DOHH2 (cell line): Measurements from ENCODE around the gene SLCO6A1.

ENCODE experiments used
- H3F3A ChIP-seq: fragments of 200-600 bp; sonication (generic), shearing (Covaris generic); 2 replicates; pipeline ENCODE4 v1.6.0; 2016; ENCODE audit warnings: antibody characterized with exemption, mild to moderate bottlenecking; ENCODE audit not compliant: control insufficient read depth, insufficient read depth
- H3K27ac ChIP-seq: fragments of 200-600 bp; sonication (generic); 2 replicates; pipeline ENCODE4 v1.5.1; 2014; ENCODE audit warnings: low read depth, mild to moderate bottlenecking, low read length, moderate library complexity
- H3K27me3 ChIP-seq: fragments of 200-600 bp; sonication (generic); 2 replicates; pipeline ENCODE4 v1.6.1; 2014; ENCODE audit warnings: mild to moderate bottlenecking, low read length, mixed read lengths; ENCODE audit not compliant: control insufficient read depth
- H3K36me3 ChIP-seq: fragments of 200-600 bp; sonication (generic); 2 replicates; pipeline ENCODE4 v1.6.1; 2014; ENCODE audit warnings: mild to moderate bottlenecking, low read length, moderate library complexity, mixed read lengths; ENCODE audit not compliant: control insufficient read depth
- H3K4me1 ChIP-seq: fragments of 200-600 bp; sonication (generic); 2 replicates; pipeline ENCODE4 v1.6.1; 2014; ENCODE audit warnings: mild to moderate bottlenecking, low read length, mixed read lengths; ENCODE audit not compliant: control insufficient read depth
- H3K4me2 ChIP-seq: fragments of 200-600 bp; sonication (generic); 2 replicates; pipeline ENCODE4 v1.6.0; 2014; ENCODE audit warnings: mild to moderate bottlenecking, low read length, moderate library complexity
- H3K4me3 ChIP-seq: fragments of 200-600 bp; sonication (generic); 2 replicates; pipeline ENCODE4 v1.5.1; 2014; ENCODE audit warnings: mild to moderate bottlenecking, low read length, mixed read lengths
- H3K79me2 ChIP-seq: fragments of 200-600 bp; sonication (generic); 2 replicates; pipeline ENCODE4 v1.6.1; 2014; ENCODE audit warnings: mild to moderate bottlenecking, low read length, mixed read lengths; ENCODE audit not compliant: control insufficient read depth
- H3K9me2 ChIP-seq: fragments of 200-600 bp; sonication (generic); replicated peaks from 2 replicates; pipeline ENCODE4 v1.6.1; 2014; ENCODE audit warnings: mild to moderate bottlenecking, low read length, mixed read lengths; ENCODE audit not compliant: control insufficient read depth
- H3K9me3 ChIP-seq: fragments of 200-600 bp; sonication (generic); 2 replicates; pipeline ENCODE4 v1.6.1; 2014; ENCODE audit warnings: antibody characterized with exemption, low read length, mixed read lengths; ENCODE audit not compliant: control insufficient read depth, insufficient read depth
- H4K20me1 ChIP-seq: fragments of 200-600 bp; sonication (generic); 2 replicates; pipeline ENCODE4 v1.6.0; 2014; ENCODE audit warnings: low read depth, mild to moderate bottlenecking, antibody characterized with exemption, low read length, moderate library complexity; ENCODE audit not compliant: control insufficient read depth, insufficient read depth
- CTCF ChIP-seq: fragments of 200-600 bp; sonication (generic); IDR thresholded peaks from one replicate; pipeline ENCODE4 v1.5.1; 2014; ENCODE audit warnings: antibody characterized with exemption, mild to moderate bottlenecking, low read depth, low read length; ENCODE audit not compliant: poor library complexity, severe bottlenecking
- EZH2phosphoT487 ChIP-seq: fragments of 200-600 bp; sonication (generic); IDR thresholded peaks from 2 replicates; pipeline ENCODE4 v1.6.1; 2017; ENCODE audit warnings: borderline replicate concordance, mild to moderate bottlenecking, antibody characterized with exemption, low read length, moderate library complexity, mixed read lengths

SLCO6A1 gene

GRCh38 chr5:102537011-102537410, 38.2 kb upstream of the SLCO6A1 start:
- no peaks in the 10 kb centered on the region for H3K9me3 ChIP-seq
- no peaks in the 10 kb centered on the region for H3K36me3 ChIP-seq
- no peaks in the 10 kb centered on the region for H3K79me2 ChIP-seq
- no peaks in the 10 kb centered on the region for H4K20me1 ChIP-seq
- TF ChIP-seq EZH2phosphoT487: no peak
- TF ChIP-seq CTCF: no peak
- H3K4me3 ChIP-seq: no peak overlapping the region
- H3K27me3 ChIP-seq: no peaks in the 10 kb centered on the region
- H3K4me1 ChIP-seq: no peaks in the 10 kb centered on the region
- no peak overlapping the region for H3K4me2 ChIP-seq
- no peaks in the 10 kb centered on the region for H3F3A ChIP-seq
- H3K27ac ChIP-seq: no peak overlapping the region
- no peaks in the 10 kb centered on the region for H3K9me2 ChIP-seq

GRCh38 chr5:102536323-102536928, 37.6 kb upstream of the SLCO6A1 start:
- H3K9me3 ChIP-seq: no peaks in the 10 kb centered on the region
- H3K27ac ChIP-seq: no peak overlapping the region
- no peaks in the 10 kb centered on the region for H3K4me1 ChIP-seq
- H3K4me3 ChIP-seq: no peak overlapping the region
- no peaks in the 10 kb centered on the region for H3K36me3 ChIP-seq
- no peaks in the 10 kb centered on the region for H3K9me2 ChIP-seq
- TF ChIP-seq EZH2phosphoT487 (no peak), CTCF (peak; percentile 39)
- no peaks in the 10 kb centered on the region for H3F3A ChIP-seq
- no peaks in the 10 kb centered on the region for H3K27me3 ChIP-seq
- H3K79me2 ChIP-seq: no peaks in the 10 kb centered on the region
- no peak overlapping the region for H3K4me2 ChIP-seq
- H4K20me1 ChIP-seq: no peaks in the 10 kb centered on the region

GRCh38 chr5:102532123-102532522, 33.3 kb upstream of the SLCO6A1 start:
- no peak for TF ChIP-seq CTCF
- TF ChIP-seq EZH2phosphoT487: no peak

More at GRCh38 chr5:102532123-102532522, 33.3 kb upstream of the SLCO6A1 start:
- Histone ChIP-seq H3K4me1 (no peaks in the 10 kb centered on the region), H3K79me2 (no peaks in the 10 kb centered on the region), H4K20me1 (no peaks in the 10 kb centered on the region), H3K36me3 (no peaks in the 10 kb centered on the region), H3K4me2 (no peak overlapping the region), H3K4me3 (no peak overlapping the region), H3K27me3 (no peaks in the 10 kb centered on the region), H3F3A (no peaks in the 10 kb centered on the region), H3K27ac (no peak overlapping the region), H3K9me3 (no peaks in the 10 kb centered on the region), H3K9me2 (no peaks in the 10 kb centered on the region)
